Activated naive CD4-positive, alpha-beta T cell (primary cell): ENCODE results near the gene CNTNAP5.

Source experiments
- DNase-seq, 4 experiments: peaks; one replicate each; lab custom pipeline; 2025; lab: John Stamatoyannopoulos, UW

The CNTNAP5 gene

DNA sequence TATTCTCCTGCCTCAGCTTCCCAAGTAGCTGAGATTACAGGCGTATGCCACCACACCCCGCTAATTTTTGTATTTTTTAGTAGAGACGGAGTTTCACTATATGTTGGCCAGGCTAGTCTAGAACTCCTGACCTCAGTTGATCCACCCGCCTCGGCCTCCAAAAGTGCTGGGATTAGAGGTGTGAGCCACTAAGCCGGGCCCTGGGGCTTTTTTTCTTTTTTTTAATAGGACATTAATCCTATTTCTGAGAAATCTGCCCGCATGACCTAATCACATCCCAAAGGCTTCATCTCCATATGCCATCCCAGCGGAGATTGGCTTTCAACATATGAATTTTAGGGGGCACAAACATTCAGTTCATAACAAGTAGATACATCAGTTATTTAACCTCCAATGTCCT lies 128.6 kb downstream of the CNTNAP5 start:
- DNase-seq = no peak

GRCh38 chr2:124159166-124159565 lies 134.1 kb downstream of the CNTNAP5 start:
- no peak for DNase-seq

GRCh38 chr2:124161542-124161941 lies 136.5 kb downstream of the CNTNAP5 start:
- no peak for DNase-seq

- no peak for DNase-seq
Measured at GRCh38 chr2:124162256-124162655, 137.2 kb downstream of the CNTNAP5 start.

DNA sequence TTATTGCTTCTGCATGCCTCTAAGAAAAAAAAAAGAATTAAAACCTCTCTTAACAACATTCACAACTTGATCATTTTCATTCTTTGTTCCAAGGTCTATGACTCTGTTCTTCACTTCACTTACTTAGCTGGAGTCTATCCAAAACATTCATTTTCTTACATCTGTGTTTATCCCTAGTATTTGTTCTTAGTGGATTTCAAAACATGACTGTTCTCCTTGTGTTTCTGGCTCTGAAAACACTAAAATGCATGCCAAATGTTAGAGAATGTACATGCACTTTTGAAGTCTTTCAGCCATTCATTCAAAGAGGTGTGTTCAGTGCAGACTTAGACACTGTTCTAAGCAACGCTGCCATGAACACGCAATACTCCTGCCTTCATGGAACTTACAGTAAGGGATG lies 138.8 kb downstream of the CNTNAP5 start:
- no peak for DNase-seq

DNA sequence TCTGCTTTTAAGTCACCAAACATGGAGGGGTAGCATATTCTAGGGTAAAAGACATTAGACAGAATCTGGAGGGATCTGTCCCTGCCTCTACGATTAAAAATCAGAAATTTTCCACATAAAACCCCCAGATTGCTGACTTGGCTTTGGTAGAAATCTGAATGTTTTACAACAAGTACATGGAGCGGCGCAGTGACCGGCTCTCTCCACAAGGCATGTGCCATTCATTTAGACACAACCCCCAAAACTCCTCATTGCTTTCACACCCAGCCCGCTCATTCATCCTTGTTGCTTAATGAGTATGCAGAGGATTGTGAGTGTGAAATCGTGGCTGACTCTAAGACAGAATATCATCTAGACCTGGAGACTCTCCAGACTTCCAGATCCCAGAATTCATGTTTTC lies 140.6 kb downstream of the CNTNAP5 start:
- DNase-seq = no peak

- DNase-seq = no peak
Measured at GRCh38 chr2:124171472-124172063, 146.5 kb downstream of the CNTNAP5 start.

- no peak for DNase-seq
Measured at GRCh38 chr2:124178719-124179118, 153.6 kb downstream of the CNTNAP5 start.

- DNase-seq = no peak
Measured at GRCh38 chr2:124180635-124181034, 155.5 kb downstream of the CNTNAP5 start.

- DNase-seq = no peak
Measured at GRCh38 chr2:124186801-124187200, 161.7 kb downstream of the CNTNAP5 start.

DNA sequence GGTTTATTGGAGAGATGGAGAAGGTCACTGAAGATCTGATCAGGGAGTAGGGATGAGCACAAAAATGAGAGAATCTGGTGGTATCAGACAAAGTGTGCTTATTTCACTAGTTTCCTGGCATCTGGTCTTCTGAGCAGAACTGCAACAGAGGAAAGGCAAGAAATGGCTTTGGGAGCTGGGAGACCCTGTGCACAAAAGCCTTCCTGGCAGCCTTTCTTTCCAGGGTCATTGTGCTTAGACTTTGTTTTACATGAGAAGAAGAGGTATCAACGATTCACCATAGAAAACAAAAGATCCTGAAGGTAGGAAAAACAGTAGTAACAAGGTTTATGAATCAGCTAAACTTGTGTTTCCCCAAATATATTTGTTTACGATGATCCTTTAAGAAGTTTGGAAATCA lies 162.9 kb downstream of the CNTNAP5 start:
- DNase-seq = no peak

DNA sequence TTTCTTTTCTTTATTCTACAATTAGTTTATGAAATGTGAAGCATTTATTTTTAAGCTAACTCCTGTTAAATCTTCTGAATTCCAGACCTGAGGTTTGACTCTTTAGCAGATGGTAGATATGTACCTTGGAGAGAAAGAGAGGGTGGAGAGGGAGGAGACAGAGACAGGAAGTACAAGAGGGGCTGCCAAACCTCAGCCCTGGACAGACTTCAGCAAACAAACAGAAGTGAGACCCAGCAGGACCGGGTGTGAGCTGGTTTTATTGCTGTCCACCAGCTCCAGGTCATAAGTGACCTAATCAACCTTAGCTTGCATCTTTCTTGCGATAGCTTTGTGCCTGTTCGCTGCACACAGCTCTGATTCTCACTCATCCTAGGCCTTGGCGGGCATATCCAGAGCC lies 168.6 kb downstream of the CNTNAP5 start:
- no peak for DNase-seq

DNA sequence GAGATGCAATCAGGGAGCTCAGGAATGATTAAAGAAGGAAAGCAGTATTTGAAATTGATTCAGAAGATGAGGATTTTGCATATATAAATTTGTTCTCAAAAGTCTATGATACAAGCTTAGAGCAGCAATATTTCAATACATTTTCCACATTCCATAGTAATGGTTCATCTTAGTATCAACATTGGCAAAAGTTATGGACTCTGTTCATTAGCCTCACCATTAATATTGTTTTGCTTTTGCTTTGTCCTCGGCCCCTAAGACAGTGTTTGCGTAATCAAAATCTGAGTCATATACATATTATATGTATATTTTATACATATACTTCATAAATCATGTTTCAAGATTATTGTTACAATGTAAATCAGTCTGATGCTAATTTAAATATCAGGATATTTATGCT lies 176.6 kb downstream of the CNTNAP5 start:
- no peak for DNase-seq

GRCh38 chr2:124209441-124209840 lies 184.4 kb downstream of the CNTNAP5 start:
- no peak for DNase-seq

- no peak for DNase-seq
Measured at GRCh38 chr2:124211461-124211860, 186.4 kb downstream of the CNTNAP5 start.

- no peak for DNase-seq
Measured at GRCh38 chr2:124213977-124214587, 189.0 kb downstream of the CNTNAP5 start.

GRCh38 chr2:124246170-124246569 lies 221.1 kb downstream of the CNTNAP5 start:
- no peak for DNase-seq

DNA sequence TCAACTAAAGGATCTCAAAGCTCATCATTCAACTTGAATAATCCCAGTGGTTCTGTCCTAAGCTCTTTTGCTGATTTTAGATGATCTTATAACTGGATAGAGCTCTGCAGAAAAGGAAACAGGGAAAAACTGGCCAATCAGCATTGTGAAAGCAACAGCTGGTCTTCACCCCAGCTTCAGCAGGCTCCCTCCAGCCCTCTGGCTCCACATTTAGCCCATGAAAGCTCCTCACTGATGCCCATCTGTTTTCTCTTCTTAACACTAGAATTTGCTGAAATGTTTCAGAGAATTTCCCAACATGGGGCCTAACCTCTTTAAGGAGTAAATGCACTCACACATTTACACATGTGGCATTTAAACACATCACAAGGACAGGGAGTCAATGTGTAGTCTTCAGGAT lies 223.3 kb downstream of the CNTNAP5 start:
- DNase-seq = no peak

- DNase-seq = no peak
Measured at GRCh38 chr2:124250433-124250832, 225.3 kb downstream of the CNTNAP5 start.

GRCh38 chr2:124254621-124255020 lies 229.5 kb downstream of the CNTNAP5 start:
- no peak for DNase-seq

DNA sequence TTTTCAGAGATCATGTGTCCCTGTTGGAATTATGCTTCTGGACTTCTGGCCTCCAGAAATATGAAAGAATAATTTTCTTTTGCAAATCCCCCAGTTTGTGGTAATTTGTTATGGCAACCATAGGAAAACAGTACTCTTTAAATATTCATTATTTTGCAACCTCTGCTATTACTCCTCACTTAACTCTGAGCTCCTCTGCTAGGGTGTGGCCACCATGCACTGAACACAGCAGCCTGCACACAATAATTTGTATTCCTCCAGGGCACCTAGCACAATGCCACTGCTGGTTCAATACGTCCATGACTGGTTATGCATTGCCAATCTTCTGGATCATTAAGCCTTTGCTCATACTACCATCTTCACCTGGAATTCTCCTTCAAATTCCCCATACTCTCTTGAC lies 232.0 kb downstream of the CNTNAP5 start:
- no peak for DNase-seq

DNA sequence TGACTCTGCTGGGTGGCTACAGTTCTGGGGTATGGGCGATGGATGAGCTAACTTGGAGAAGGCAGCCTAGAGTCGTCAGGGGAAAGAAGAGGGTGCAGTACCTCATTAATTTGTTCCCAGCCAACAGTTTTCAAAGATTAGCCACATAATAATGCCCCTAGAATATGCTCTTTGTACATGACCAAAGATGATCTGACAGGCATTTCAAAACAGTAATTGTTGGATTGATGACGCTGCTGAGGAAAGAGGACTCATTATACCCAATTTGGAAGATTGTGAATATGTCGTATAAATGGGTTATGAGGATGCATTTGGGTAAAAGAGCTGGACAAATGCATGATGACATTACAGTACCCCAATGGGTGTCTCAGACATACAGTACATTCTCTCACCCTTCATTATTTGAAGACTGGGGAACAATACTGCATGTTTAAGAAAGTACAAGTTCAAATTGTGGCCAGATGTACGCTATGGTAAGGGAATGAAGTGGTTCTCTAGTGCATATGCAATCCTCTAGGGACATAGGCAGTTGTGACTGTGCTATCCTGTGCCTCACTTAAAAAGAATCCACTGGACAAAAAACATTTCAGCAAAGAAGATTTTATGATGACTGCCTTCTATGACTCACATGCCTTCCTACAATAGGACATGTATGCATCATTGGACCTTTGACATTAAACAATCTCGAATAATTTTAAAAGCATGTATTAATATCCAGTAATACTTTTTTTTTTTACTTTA lies 233.2 kb downstream of the CNTNAP5 start:
- DNase-seq = no peak

GRCh38 chr2:124261456-124261855 lies 236.4 kb downstream of the CNTNAP5 start:
- DNase-seq = no peak
